ENCODE data around the gene XRN2. TPM values are rescaled to one million over a fixed set of nuclear protein-coding genes. Genes with fewer than 3 reads are reported as not detected.

XRN2 gene, protein sequence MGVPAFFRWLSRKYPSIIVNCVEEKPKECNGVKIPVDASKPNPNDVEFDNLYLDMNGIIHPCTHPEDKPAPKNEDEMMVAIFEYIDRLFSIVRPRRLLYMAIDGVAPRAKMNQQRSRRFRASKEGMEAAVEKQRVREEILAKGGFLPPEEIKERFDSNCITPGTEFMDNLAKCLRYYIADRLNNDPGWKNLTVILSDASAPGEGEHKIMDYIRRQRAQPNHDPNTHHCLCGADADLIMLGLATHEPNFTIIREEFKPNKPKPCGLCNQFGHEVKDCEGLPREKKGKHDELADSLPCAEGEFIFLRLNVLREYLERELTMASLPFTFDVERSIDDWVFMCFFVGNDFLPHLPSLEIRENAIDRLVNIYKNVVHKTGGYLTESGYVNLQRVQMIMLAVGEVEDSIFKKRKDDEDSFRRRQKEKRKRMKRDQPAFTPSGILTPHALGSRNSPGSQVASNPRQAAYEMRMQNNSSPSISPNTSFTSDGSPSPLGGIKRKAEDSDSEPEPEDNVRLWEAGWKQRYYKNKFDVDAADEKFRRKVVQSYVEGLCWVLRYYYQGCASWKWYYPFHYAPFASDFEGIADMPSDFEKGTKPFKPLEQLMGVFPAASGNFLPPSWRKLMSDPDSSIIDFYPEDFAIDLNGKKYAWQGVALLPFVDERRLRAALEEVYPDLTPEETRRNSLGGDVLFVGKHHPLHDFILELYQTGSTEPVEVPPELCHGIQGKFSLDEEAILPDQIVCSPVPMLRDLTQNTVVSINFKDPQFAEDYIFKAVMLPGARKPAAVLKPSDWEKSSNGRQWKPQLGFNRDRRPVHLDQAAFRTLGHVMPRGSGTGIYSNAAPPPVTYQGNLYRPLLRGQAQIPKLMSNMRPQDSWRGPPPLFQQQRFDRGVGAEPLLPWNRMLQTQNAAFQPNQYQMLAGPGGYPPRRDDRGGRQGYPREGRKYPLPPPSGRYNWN
- 10 to 100 TPM; 21.9 to 51.2 (median 26.3) TPM for polyA plus RNA-seq
- long read RNA-seq, donor 1, transcript XRN2-201 (30 exons, 3,437 nt): major isoform, 7 of 150 reads
- long read RNA-seq, donor 1, partial matches to known transcripts: 143 of 150 reads
- long read RNA-seq, donor 1, other reads (novel, unspliced or antisense): 0 of 150 reads
- long read RNA-seq, donor 2, partial matches to known transcripts: 5 of 8 reads
- long read RNA-seq, donor 2, other reads (novel, unspliced or antisense): 0 of 8 reads
- long read RNA-seq, donor 3, partial matches to known transcripts: 33 of 33 reads
- long read RNA-seq, donor 3, other reads (novel, unspliced or antisense): 0 of 33 reads
- long read RNA-seq, donor 4: 0 reads
- long read RNA-seq, donor 5, partial matches to known transcripts: 6 of 6 reads
- long read RNA-seq, donor 5, other reads (novel, unspliced or antisense): 0 of 6 reads
- long read RNA-seq, donor 6, partial matches to known transcripts: 25 of 26 reads
- long read RNA-seq, donor 6, other reads (novel, unspliced or antisense): 0 of 26 reads
- long read RNA-seq, donor 7, partial matches to known transcripts: 51 of 54 reads
- long read RNA-seq, donor 7, other reads (novel, unspliced or antisense): 0 of 54 reads
- long read RNA-seq, donor 8: 0 reads
- long read RNA-seq, donor 9, partial matches to known transcripts: 0 of 1 reads
- long read RNA-seq, donor 9, other reads (novel, unspliced or antisense): 0 of 1 reads
- long read RNA-seq, donor 10, partial matches to known transcripts: 97 of 98 reads
- long read RNA-seq, donor 10, other reads (novel, unspliced or antisense): 0 of 98 reads

DNA sequence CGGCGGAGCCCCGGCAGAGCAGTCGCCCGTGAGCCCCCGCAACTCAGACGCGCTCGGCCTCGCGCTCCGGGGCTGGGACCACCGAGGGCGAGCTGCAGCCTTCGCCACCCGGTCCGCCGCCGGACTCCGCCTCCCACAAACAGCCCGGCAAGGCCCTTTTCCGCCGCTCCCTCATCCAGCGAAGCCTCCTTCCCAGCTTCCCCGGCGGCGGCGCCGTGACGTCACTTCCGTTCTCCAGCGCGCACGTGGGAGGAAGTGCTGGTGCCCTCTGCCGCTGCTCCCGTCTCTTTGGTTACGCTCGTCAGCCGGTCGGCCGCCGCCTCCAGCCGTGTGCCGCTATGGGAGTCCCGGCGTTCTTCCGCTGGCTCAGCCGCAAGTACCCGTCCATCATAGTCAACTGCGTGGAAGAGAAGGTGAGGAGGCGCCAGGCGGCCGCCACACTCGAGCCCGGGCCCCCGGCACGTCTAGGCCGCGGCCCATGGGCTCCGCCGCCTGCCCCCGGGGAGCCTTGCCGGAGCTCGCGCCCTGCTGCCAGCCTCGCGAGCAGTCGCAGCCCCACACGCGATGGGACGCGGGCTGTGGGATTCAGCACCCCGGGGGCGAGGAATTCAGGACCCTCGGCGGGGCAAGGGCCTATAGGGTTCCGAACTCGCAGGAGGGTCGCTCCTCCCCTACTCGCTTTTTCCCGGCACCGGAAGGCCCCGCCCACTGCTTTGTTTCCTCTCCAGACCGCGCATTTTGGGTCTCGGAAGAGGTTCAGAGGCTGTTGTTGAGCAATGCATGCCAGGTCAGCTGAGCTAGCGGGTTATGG, at the start of gene XRN2:
XRN2 (plus strand) TSS at position 271 of the 811 bp plus-strand sequence; CDS start at position 339, 68 bp downstream.
- peak within 1 kb of the TSS; percentile 72 to 100 (median 86) for H3K4me3 ChIP-seq (ENCODE audit: low read depth in 1 of 3, low read length in 3 of 3)
- no peaks in the 10 kb centered on the region for H3K36me3 ChIP-seq (ENCODE audit: control insufficient read depth in 3 of 3, insufficient read depth in 2 of 3, low read depth in 1 of 3, low read length in 3 of 3)
- 0% methylated on average over 58 to 87 of the region's 87 CpGs for WGBS, 3 donors
- no peaks in the 10 kb centered on the region for H3K27me3 ChIP-seq (ENCODE audit: control insufficient read depth in 3 of 3, insufficient read depth in 3 of 3, low read length in 3 of 3)
- DNase-seq: peak; percentile 94 to 98
- H3K4me1 ChIP-seq (ENCODE audit: control insufficient read depth in 3 of 3, insufficient read depth in 2 of 3, low read depth in 1 of 3, low read length in 2 of 3): peaks cover 0 to 11% (median 2%) of the 10 kb centered on the region in 3 donors
- no peak for FAIRE-seq
- H3K27ac ChIP-seq (ENCODE audit: low read depth in 1 of 3, low read length in 2 of 3): peak within 1 kb of the TSS; percentile 76 to 98 (median 94)
- no peaks in the 10 kb centered on the region for H3K9me3 ChIP-seq (ENCODE audit: control insufficient read depth in 2 of 2, insufficient read depth in 1 of 2, low read depth in 1 of 2, low read length in 1 of 2)

DNA sequence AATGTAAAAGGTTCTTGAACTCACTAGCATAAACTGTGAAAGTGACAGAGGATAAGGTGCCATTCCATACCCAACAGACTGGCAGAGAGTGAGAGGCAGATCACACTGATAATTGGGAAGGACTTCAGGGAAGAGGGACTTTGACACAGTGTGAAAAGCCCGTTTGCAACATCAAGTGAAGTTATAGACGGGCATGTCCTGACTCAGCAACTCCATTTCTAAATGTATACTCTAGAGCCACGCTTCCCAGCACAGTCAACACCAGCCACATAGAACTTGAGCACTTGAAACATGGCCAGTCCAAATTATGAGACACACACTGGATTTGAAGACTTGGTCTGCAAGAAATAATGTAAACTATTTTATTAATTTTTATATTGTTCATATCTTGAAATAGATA, 45.9 kb upstream of the XRN2 start:
- Histone ChIP-seq H3K36me3 (ENCODE audit: control insufficient read depth in 3 of 3, insufficient read depth in 2 of 3, low read depth in 1 of 3, low read length in 3 of 3) (no peaks in the 10 kb centered on the region), H3K27ac (ENCODE audit: low read depth in 1 of 3, low read length in 2 of 3) (no peak overlapping the region), H3K4me3 (ENCODE audit: low read depth in 1 of 3, low read length in 3 of 3) (no peak overlapping the region), H3K9me3 (ENCODE audit: control insufficient read depth in 2 of 2, insufficient read depth in 1 of 2, low read depth in 1 of 2, low read length in 1 of 2) (no peaks in the 10 kb centered on the region), H3K4me1 (ENCODE audit: control insufficient read depth in 3 of 3, insufficient read depth in 2 of 3, low read depth in 1 of 3, low read length in 2 of 3) (no peaks in the 10 kb centered on the region), H3K27me3 (ENCODE audit: control insufficient read depth in 3 of 3, insufficient read depth in 3 of 3, low read length in 3 of 3) (no peaks in the 10 kb centered on the region)
- no peak for FAIRE-seq
- DNase-seq: no peak
- 55 to 62% (median 61%) methylated on average over 3 of the region's 3 CpGs for WGBS, 3 donors

DNA sequence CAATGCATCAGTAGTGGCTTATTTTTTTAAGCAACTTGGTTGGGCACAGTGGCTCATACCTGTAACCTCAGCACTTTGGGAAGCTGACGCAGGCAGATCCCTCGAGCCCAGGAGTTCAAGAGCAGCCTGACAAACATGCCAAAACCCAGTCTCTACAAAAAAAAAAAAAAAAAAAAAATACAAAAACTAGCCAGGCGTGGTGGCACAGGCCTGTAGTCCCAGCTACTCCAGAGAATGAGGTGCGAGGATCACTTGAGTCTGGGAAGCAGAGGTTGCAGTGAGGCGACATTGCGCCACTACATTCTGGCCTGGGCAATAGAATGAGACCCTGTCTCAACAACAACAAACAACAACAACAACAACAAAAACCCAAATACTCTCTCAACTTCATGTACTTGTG, 44.7 kb upstream of the XRN2 start:
- no peak overlapping the region for H3K4me3 ChIP-seq (ENCODE audit: low read depth in 1 of 3, low read length in 3 of 3)
- no peak overlapping the region for H3K27ac ChIP-seq (ENCODE audit: low read depth in 1 of 3, low read length in 2 of 3)
- no peaks in the 10 kb centered on the region for H3K9me3 ChIP-seq (ENCODE audit: control insufficient read depth in 2 of 2, insufficient read depth in 1 of 2, low read depth in 1 of 2, low read length in 1 of 2)
- FAIRE-seq: no peak
- no peak for DNase-seq
- peaks cover 0 to 2% (median 0%) of the 10 kb centered on the region in 3 donors for H3K27me3 ChIP-seq (ENCODE audit: control insufficient read depth in 3 of 3, insufficient read depth in 3 of 3, low read length in 3 of 3)
- H3K4me1 ChIP-seq (ENCODE audit: control insufficient read depth in 3 of 3, insufficient read depth in 2 of 3, low read depth in 1 of 3, low read length in 2 of 3): no peaks in the 10 kb centered on the region
- no peaks in the 10 kb centered on the region for H3K36me3 ChIP-seq (ENCODE audit: control insufficient read depth in 3 of 3, insufficient read depth in 2 of 3, low read depth in 1 of 3, low read length in 3 of 3)
- 85 to 92% (median 90%) methylated on average over 6 of the region's 6 CpGs for WGBS, 3 donors

DNA sequence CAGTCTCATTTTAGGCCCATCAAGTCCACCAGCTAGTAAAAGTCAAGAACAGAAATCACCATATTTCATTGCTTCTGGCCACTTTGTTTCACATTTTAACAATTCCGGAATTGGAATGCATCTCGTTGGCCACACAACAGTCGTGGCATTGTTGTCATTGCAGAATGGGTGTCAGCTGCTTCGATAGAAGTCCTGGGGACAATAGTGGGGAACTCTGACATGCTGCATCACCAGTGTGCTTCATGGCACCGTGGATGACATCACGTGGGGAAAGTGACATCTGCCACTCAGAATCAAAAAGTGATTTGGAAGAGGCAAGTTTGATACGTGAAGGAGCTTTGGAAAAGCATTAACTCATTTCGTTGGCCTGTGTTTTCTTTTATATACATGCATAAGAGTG, 43.8 kb upstream of the XRN2 start:
- Histone ChIP-seq H3K27ac (ENCODE audit: low read depth in 1 of 3, low read length in 2 of 3) (no peak overlapping the region), H3K4me3 (ENCODE audit: low read depth in 1 of 3, low read length in 3 of 3) (no peak overlapping the region), H3K27me3 (ENCODE audit: control insufficient read depth in 3 of 3, insufficient read depth in 3 of 3, low read length in 3 of 3) (peaks cover 0 to 2% (median 0%) of the 10 kb centered on the region in 3 donors), H3K36me3 (ENCODE audit: control insufficient read depth in 3 of 3, insufficient read depth in 2 of 3, low read depth in 1 of 3, low read length in 3 of 3) (no peaks in the 10 kb centered on the region), H3K9me3 (ENCODE audit: control insufficient read depth in 2 of 2, insufficient read depth in 1 of 2, low read depth in 1 of 2, low read length in 1 of 2) (no peaks in the 10 kb centered on the region), H3K4me1 (ENCODE audit: control insufficient read depth in 3 of 3, insufficient read depth in 2 of 3, low read depth in 1 of 3, low read length in 2 of 3) (no peaks in the 10 kb centered on the region)
- 81 to 85% (median 84%) methylated on average over 8 of the region's 8 CpGs for WGBS, 3 donors
- FAIRE-seq: no peak
- DNase-seq: no peak

DNA sequence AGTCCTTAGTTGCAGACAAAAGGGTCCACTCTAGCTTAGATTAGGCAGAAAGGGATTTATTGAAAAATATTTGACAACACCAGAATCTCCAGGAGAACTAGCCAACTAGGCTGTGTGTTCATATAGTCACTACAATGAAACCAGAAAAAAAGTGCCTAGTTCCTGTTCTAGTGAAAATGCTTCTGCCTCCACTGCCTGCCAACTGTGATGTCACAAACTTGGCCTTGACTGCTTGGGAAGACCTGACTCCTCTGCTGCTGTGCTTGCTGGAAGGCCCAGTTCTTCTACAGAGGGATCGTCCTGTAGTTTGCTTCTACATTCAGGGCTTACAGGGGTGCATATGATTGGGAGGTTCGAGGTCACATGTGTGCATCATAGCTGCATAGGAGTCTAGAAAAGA, 40.3 kb upstream of the XRN2 start:
- no peak overlapping the region for H3K4me3 ChIP-seq (ENCODE audit: low read depth in 1 of 3, low read length in 3 of 3)
- DNase-seq (no peak), FAIRE-seq (no peak)
- H3K27me3 ChIP-seq (ENCODE audit: control insufficient read depth in 3 of 3, insufficient read depth in 3 of 3, low read length in 3 of 3): peaks cover 0 to 2% (median 0%) of the 10 kb centered on the region in 3 donors
- H3K4me1 ChIP-seq (ENCODE audit: control insufficient read depth in 3 of 3, insufficient read depth in 2 of 3, low read depth in 1 of 3, low read length in 2 of 3): no peaks in the 10 kb centered on the region
- H3K9me3 ChIP-seq (ENCODE audit: control insufficient read depth in 2 of 2, insufficient read depth in 1 of 2, low read depth in 1 of 2, low read length in 1 of 2): no peaks in the 10 kb centered on the region
- H3K36me3 ChIP-seq (ENCODE audit: control insufficient read depth in 3 of 3, insufficient read depth in 2 of 3, low read depth in 1 of 3, low read length in 3 of 3): no peaks in the 10 kb centered on the region
- no peak overlapping the region for H3K27ac ChIP-seq (ENCODE audit: low read depth in 1 of 3, low read length in 2 of 3)
- 70 to 78% (median 72%) methylated on average over 2 of the region's 2 CpGs for WGBS, 3 donors

DNA sequence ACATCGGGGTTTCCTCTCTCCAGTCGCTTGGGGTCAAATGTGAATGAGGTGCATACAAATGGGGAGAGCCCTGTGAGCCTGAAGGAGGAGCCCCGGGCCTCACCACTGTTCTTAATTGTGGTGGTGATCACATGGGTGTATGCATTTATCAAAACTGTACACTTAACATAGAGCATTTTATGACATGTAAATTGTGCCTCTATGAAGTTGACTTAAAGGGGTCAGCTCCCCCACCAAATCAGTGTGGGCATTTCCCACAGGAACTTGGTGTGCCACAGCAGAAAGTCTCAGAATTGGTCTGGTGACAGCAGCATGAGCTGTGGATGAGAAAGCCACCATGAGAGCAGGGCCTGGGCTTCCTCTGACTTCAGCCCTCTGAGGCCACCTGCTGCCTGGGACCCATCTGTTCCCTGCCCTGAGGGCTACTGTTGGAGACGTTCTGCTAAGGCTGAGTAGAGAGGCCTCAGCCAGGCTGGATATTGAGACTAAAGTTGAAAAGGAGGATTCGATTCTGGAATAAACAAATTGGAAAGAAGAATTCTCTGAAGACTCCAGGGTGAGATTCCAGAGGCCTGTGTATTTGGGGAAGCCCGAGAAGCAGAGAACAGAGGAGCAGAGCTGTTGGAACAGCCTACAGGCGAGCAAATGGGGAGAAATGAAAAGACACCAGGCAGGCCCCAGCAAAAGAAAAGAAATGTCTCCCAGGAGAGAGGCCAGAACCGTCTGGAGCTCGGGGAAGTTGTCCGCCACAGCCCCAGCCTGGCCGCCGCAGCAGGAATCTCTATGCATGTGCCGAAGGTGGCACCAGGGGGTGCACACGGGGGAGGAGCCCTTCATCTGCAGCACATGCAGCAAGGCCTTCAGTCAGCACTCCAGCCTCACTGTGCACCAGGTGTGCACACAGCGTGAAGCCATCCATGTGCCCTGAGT, 37.6 kb upstream of the XRN2 start:
- WGBS, 3 donors: 77 to 79% (median 78%) methylated on average over 15 of the region's 15 CpGs
- Histone ChIP-seq H3K36me3 (ENCODE audit: control insufficient read depth in 3 of 3, insufficient read depth in 2 of 3, low read depth in 1 of 3, low read length in 3 of 3) (no peaks in the 10 kb centered on the region), H3K9me3 (ENCODE audit: control insufficient read depth in 2 of 2, insufficient read depth in 1 of 2, low read depth in 1 of 2, low read length in 1 of 2) (no peaks in the 10 kb centered on the region), H3K27me3 (ENCODE audit: control insufficient read depth in 3 of 3, insufficient read depth in 3 of 3, low read length in 3 of 3) (peaks cover 0 to 2% (median 0%) of the 10 kb centered on the region in 3 donors), H3K4me1 (ENCODE audit: control insufficient read depth in 3 of 3, insufficient read depth in 2 of 3, low read depth in 1 of 3, low read length in 2 of 3) (no peaks in the 10 kb centered on the region), H3K27ac (ENCODE audit: low read depth in 1 of 3, low read length in 2 of 3) (no peak overlapping the region), H3K4me3 (ENCODE audit: low read depth in 1 of 3, low read length in 3 of 3) (no peak overlapping the region)
- FAIRE-seq: no peak
- DNase-seq: no peak
